22Rv1 (cell line): ENCODE results near the gene ARHGEF28.

ENCODE experiments used
- H3K27ac ChIP-seq: fragments of 450-650 bp; 2 replicates; pipeline ENCODE4 v1.5.1; 2017
- ZFX ChIP-seq: fragments of 450-650 bp; IDR thresholded peaks from 2 replicates; pipeline ENCODE4 v1.6.1; 2017; ENCODE audit warnings: antibody characterized with exemption, borderline replicate concordance
- TF ChIP-seq, protein P1 (sequence below): fragments of 450-650 bp; IDR thresholded peaks from 2 replicates; pipeline ENCODE4 v1.5.1; 2017; ENCODE audit warnings: mild to moderate bottlenecking

The ARHGEF28 gene

DNA sequence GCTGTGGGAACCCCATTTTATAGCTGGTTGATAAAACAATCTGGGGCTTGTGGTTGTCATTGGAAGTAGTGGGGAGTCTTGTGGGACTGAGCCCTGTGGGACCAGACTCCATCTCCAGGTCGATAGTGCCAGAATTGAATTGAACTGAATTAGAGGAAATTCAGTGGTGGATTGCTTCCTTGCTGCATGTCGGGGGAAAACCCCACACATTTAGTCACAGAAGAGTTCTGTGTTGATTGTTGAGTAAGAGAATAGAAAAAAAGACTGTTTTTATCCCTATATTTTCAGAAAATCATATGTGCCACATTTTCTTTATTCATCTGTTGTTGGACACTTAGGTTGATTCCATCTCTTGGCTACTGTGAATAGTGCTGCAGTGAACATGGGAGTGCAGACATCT lies 209.7 kb downstream of the ARHGEF28 start:
- TF ChIP-seq, protein P1, sequence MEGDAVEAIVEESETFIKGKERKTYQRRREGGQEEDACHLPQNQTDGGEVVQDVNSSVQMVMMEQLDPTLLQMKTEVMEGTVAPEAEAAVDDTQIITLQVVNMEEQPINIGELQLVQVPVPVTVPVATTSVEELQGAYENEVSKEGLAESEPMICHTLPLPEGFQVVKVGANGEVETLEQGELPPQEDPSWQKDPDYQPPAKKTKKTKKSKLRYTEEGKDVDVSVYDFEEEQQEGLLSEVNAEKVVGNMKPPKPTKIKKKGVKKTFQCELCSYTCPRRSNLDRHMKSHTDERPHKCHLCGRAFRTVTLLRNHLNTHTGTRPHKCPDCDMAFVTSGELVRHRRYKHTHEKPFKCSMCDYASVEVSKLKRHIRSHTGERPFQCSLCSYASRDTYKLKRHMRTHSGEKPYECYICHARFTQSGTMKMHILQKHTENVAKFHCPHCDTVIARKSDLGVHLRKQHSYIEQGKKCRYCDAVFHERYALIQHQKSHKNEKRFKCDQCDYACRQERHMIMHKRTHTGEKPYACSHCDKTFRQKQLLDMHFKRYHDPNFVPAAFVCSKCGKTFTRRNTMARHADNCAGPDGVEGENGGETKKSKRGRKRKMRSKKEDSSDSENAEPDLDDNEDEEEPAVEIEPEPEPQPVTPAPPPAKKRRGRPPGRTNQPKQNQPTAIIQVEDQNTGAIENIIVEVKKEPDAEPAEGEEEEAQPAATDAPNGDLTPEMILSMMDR, result no peak
- TF ChIP-seq ZFX, result no peak
- H3K27ac ChIP-seq, result no peak overlapping the region

DNA sequence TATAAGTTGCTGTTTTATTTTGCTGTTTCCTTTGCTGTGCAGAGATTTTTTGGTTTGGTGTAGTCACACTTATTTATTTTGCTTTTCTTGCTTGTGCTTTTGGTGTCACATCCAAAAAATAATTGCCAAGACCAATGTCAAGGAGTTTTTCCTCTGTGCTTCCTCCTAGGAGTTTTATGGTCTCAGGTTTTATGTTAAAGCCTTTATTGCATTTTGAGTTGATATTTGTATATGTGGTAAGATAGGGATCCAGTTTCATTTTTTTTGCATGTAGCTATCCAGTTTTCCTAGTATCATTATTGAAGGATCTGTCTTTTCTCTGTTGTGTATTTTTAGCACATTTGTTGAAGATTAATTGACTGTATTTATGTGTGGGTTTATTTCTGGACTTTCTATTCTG lies 210.6 kb downstream of the ARHGEF28 start:
- H3K27ac ChIP-seq, result no peak overlapping the region
- TF ChIP-seq, protein P1, result no peak
- TF ChIP-seq ZFX, result no peak

DNA sequence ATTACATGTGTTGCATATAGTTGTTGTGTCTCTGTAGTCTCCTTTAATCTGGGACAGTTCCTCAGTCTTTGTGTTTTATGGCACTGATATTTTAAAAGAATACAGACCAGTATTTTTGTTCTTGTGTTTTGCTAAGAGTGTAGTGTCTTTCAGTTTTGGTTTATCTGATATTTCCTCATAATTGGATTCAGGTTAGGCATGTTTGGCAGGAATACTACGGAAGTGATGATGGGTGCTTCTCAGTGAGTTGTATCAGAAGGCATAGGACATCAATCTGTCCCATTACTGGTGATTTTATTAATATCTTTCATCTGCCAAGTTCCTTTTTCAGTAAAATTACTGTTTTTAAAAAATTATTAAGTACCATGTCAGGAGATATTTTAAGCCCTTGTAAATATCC lies 212.9 kb downstream of the ARHGEF28 start:
- H3K27ac ChIP-seq, result no peak overlapping the region
- TF ChIP-seq, protein P1, result no peak
- no peak for TF ChIP-seq ZFX

DNA sequence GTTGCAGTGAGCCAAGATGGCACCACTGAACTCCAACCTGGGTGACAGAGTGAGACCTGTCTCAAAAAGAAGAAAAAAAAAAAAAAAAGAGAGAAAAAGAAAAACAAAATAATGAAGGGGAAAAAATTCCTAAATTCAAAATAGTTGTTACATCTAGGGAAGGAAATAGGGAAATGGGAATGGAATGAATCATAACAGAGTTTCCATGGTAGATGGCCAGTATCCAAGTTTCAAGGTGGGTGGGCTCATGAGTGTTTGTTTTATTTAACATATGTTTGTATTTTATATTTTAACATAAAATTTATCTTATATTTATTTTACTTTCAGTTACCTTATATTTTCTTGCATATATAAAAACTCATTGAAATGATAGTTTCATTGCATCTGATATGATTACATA lies 215.6 kb downstream of the ARHGEF28 start:
- no peak overlapping the region for H3K27ac ChIP-seq
- no peak for TF ChIP-seq ZFX
- TF ChIP-seq, protein P1, result no peak

DNA sequence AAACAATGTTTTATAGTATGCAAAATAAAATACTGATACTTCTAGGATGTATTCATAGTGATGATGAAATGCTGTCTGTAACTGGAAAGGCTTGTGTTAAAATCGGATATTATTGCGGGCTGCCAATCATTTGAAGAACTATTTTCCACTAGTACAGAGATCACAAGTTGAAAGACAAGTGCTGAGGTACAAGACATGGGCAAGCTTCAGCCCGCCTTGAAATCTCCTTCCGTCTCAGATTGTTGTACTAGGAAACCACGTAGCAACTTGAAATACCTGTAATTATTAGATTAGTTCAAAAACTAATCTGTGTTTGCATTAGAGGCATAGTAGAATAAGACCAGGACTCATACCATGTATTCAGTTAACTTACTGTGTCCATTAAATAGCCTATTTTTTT lies 218.2 kb downstream of the ARHGEF28 start:
- no peak overlapping the region for H3K27ac ChIP-seq
- TF ChIP-seq ZFX, result no peak
- TF ChIP-seq, protein P1, result no peak

DNA sequence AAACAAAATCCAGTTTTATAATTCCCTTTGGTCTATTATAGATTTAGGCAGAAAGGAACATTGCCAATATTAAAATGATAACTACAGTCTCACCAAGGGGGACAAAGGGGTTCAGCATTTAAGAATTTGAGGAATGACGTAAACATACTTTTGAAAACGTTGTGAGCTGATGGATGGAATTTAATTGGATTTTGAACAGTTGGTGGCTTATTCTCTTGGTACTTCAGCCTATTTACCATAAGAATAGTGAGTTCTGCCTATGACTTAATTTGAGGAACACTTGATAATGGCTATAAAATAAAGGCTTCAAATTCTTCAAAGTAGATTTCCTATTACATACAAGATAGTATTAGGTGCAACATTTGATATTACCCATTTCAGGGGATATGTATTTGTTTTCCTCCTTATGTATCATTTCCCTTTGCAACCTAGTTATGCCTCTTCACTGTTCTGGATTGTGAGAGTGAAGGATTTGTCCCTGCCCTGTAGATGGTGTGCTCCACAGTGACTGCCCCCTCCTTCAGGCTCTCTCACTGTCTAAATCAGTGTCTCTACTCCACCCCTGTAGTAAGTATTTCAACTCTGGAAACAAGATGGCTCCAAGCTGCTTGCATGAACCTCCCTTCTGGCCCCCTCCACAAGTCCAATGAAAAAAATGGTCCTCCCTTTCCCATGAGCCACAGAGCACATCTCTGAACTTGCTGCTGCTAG lies 225.6 kb downstream of the ARHGEF28 start:
- TF ChIP-seq, protein P1, result no peak

DNA sequence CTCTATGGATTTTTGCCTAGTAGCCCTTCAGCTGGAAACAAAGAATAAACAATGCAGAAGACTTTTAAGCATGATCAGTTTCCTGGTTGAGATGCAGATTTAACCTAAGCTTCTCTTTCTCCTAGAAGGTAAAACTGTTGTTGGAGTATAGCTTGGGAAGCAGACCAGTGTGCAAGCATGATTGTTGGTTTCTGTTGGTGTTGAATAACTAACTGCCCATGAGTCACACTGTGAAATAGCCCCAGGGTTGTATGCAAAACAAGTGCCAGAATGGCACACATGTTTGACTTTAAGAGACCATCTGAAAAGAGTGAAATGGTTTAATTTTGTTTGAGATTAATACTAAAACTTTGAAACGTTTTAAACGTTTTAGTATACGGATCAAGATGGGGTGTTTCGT lies 227.1 kb downstream of the ARHGEF28 start:
- TF ChIP-seq, protein P1, result no peak
- no peak for TF ChIP-seq ZFX
- no peak overlapping the region for H3K27ac ChIP-seq

More for the DNA sequence above, 225.6 kb downstream of the ARHGEF28 start:
- H3K27ac ChIP-seq, result no peak overlapping the region
